GM18873 (cell line): ENCODE measurements around the gene CCDC110.
A peak's percentile ranks its signal among the peaks of the same experiment; 100 is the strongest.
"Not testable (repeated sequence)": the region's sequence is repeated elsewhere in the genome, so short reads cannot be mapped to it uniquely, and the experiment has no call there.

Source experiments
- ATAC-seq: cut with Tn5 transposase; IDR thresholded peaks from one replicate; pipeline ENCODE4 v1.9.1; 2021; ENCODE audit warnings: mild to moderate bottlenecking, moderate library complexity, moderate number of reproducible peaks; ENCODE audit not compliant: unreplicated experiment, low FRiP score

CCDC110 gene

GRCh38 chr4:185471235-185472102 lies at the start of gene CCDC110:
Gene CCDC110 (minus strand): TSS chr4:185471733. CDS start chr4:185471683, 50 bp downstream.
- ATAC-seq = peak; percentile 54

- no peak for ATAC-seq
Measured at GRCh38 chr4:185520119-185520518, 48.6 kb upstream of the CCDC110 start.

- ATAC-seq = no peak
Measured at GRCh38 chr4:185518494-185518893, 47.0 kb upstream of the CCDC110 start.

GRCh38 chr4:185518069-185518468 lies 46.5 kb upstream of the CCDC110 start:
- no peak for ATAC-seq

GRCh38 chr4:185515248-185515647 lies 43.7 kb upstream of the CCDC110 start:
- ATAC-seq = no peak

- ATAC-seq = no peak
Measured at GRCh38 chr4:185514182-185514697, 42.7 kb upstream of the CCDC110 start.

GRCh38 chr4:185513489-185514181 lies 42.1 kb upstream of the CCDC110 start:
- no peak for ATAC-seq

GRCh38 chr4:185512516-185512915 lies 41.0 kb upstream of the CCDC110 start:
- no peak for ATAC-seq

GRCh38 chr4:185511243-185511642 lies 39.7 kb upstream of the CCDC110 start:
- ATAC-seq = not testable (repeated sequence)

- no peak for ATAC-seq
Measured at GRCh38 chr4:185510806-185511205, 39.3 kb upstream of the CCDC110 start.

- no peak for ATAC-seq
Measured at GRCh38 chr4:185508181-185508580, 36.6 kb upstream of the CCDC110 start.

- no peak for ATAC-seq
Measured at GRCh38 chr4:185506422-185506821, 34.9 kb upstream of the CCDC110 start.

GRCh38 chr4:185504098-185505047 lies 32.8 kb upstream of the CCDC110 start:
- no peak for ATAC-seq

- no peak for ATAC-seq
Measured at GRCh38 chr4:185502386-185502785, 30.9 kb upstream of the CCDC110 start.

GRCh38 chr4:185500576-185500975 lies 29.0 kb upstream of the CCDC110 start:
- ATAC-seq = no peak

GRCh38 chr4:185500035-185500434 lies 28.5 kb upstream of the CCDC110 start:
- ATAC-seq = no peak

- no peak for ATAC-seq
Measured at GRCh38 chr4:185488650-185489049, 17.1 kb upstream of the CCDC110 start.

GRCh38 chr4:185481401-185481800 lies 9.9 kb upstream of the CCDC110 start:
- no peak for ATAC-seq

GRCh38 chr4:185480016-185480732 lies 8.6 kb upstream of the CCDC110 start:
- ATAC-seq = peak; percentile 11

GRCh38 chr4:185479507-185479971 lies 8.0 kb upstream of the CCDC110 start:
- peak; percentile 93 for ATAC-seq
